ENCODE data around the gene GRIPAP1.

GRIPAP1 gene

GRCh38 chrX:48958635-48959094 lies 43.4 kb downstream of the GRIPAP1 start:
- no peak for DNase-seq (ENCODE audit: low read depth)

DNA sequence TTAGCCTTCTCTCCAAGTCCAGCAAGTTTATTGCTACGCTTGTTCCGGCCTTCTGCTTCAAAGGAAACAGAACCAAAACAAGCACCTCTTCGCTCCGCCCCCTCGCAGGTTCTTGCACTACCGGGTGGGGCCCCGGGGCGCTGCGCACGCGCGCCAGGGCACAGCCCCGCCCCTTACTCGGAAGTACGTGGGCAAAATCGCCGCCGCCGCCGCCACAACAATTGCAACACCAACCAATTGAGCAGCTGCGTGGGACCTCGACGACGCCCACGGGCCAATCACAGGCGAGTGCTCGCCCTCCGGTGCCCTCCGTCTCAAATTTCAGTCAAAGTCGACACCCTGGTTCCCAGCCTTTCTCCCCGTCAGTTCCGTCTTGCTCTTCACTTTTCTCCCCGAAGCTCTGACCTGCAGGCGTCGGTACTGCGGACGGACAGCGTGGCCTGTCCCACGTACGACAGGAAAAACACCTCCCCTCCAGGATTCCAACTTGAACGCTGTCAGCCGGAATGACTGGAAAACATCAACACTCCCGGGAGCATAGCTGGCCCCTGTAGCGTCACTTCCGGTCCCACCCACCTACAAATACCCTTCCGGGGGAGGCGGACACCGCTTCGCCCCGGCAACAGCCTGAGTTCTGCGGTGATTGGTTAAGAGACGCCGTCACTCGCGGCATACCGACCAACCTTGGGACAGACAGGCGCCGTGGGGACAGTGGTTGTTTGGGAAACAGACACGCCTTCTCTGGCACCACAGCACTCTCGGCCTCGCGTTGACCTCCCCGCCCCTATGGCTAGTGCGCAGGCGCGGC lies 44.0 kb downstream of the GRIPAP1 start:
- DNase-seq (ENCODE audit: low read depth): peak; percentile 85

GRCh38 chrX:48957477-48957826 lies 44.6 kb downstream of the GRIPAP1 start, which contains the start of gene OTUD5:
TSS of gene OTUD5 (minus strand) at chrX:48957607. CDS start at chrX:48957570, 37 bp downstream.
- DNase-seq (ENCODE audit: low read depth): peak; percentile 60

DNA sequence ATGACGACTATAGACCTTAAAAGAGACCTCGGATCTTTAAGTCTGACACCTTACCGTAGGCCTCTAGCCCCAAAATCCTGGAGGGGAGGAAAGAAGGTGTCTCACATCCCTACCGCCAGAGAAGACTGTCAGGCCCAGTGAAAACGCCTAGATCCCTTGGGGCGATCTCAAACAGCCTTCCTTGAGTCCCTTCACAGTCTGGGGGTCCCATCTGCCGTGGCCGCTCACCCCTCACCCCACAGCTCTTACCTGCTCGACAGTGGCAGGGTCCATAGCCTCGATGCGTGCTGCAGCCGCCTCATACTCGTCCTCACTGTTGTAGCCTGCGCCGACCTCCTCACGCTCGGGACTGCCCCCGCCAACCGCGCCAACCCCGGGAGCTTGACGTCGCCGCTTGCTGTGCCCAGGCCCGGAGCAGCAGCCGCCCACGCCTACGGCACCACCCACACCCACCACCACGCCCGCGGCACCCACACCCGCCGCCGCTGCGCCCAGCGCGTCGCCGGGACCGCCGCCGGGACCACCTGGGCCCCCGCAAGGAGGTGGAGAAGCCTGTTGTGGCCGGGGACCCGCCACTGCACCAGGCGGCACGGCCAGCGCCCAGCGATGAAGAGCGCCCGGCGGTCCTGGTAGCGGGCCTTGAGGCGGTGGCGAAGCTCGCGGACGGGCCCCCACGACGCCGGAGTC lies 45.2 kb downstream of the GRIPAP1 start:
- no peak for DNase-seq (ENCODE audit: low read depth)

DNA sequence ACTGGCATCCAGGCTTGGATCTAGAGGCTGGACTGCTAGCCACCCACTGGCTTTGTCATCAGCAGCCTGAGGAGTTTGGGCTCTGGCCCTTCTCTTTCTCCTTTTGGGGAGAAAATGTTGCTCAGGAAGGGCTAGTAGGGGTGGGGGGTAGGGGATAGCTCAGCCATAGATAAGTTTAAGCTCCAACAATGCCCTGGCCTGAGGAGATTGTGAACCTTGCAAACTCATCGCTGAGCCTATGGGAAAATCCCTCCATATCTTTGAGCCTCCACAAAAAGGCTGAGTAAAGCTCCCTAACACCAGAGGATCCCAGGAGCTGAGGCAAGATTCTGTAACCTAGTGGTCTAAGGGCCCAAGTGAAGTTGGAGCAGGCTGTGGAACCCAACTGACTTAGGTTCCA lies 53.5 kb downstream of the GRIPAP1 start:
- no peak for DNase-seq (ENCODE audit: low read depth)

DNA sequence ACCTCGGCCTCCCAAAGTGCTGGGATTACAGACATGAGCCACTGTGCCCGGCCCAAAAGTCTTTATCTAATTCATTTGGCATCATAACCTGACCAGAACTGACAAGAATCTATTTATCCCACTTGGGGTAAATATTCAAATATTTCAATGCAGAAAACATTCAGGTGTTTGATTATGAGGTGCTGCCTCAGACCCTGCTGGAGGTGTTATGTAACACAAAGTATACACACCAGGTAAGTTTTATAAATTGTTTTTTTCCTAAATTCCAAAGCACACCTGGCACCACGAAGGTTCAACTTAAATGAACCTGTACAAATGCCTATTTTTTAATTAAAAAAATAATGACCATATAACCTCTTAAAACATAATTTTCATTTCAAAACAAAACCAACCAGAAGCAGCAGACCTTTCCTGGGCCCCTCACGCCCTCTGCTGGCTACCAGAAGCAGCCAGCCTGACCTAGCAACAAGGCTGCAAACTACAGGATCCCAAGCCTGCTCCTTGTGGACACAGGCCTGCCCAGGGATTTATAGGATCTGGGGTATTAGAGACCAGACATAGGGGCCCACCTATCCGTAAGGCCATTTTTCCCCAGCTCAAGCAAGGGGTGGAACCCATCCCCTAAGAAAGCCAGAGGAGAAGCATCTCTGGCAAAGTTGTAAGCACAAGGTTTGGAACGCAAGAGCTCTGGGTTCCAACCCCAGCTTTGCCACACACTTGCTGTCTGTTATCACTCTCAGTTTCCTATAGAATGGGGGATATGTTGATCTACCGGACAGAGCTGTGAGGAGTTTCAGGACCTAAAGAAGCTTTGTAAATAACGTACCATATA lies 56.3 kb downstream of the GRIPAP1 start:
- DNase-seq (ENCODE audit: low read depth): no peak

DNA sequence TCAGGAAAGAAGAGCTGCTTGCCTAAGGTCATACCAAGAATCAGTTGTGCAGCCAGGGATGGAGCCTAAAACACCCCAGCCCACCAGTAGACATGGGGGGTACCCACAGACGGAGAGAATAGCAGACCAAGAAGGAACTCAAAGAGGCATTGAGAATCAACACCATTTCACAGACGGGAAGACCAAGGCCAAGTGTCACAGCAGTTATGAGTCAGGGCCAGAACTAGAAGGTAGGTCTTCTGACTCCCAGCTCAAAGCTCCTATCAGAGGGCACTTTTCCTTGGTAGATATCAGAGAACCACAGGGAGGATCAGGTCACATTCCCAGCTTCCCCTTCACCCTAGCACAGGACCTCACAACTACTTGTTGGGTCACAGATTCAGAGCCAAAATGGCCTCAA lies 59.2 kb downstream of the GRIPAP1 start:
- no peak for DNase-seq (ENCODE audit: low read depth)

DNA sequence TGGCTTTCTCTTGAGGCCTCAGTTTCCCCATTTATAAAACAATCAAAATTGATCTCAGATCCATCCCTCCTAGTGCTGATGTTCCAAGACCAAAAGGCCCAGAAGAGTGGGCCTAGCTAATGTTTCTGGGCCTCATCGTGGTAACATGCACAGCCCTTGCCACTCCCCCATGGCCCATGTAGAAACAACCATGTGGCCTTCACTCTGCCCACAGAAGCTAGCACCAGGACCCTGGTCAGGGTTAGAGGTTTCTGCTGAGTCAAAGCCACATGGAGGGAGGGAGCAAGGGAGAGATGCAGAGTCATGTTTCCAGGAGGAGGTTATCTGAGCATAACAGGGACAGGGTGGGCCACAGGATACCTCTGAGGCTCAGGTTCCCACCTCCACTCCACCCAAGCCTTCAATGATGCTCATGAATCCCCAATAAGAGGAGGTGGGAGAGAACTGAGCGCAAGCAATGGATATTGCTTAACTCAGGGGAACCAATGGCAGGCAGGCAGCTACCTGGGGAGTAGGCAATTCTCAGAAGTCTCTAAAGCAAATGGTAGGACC lies 61.6 kb downstream of the GRIPAP1 start:
- no peak for DNase-seq (ENCODE audit: low read depth)

GRCh38 chrX:48939524-48940228 lies 62.4 kb downstream of the GRIPAP1 start:
- DNase-seq (ENCODE audit: low read depth): no peak

DNA sequence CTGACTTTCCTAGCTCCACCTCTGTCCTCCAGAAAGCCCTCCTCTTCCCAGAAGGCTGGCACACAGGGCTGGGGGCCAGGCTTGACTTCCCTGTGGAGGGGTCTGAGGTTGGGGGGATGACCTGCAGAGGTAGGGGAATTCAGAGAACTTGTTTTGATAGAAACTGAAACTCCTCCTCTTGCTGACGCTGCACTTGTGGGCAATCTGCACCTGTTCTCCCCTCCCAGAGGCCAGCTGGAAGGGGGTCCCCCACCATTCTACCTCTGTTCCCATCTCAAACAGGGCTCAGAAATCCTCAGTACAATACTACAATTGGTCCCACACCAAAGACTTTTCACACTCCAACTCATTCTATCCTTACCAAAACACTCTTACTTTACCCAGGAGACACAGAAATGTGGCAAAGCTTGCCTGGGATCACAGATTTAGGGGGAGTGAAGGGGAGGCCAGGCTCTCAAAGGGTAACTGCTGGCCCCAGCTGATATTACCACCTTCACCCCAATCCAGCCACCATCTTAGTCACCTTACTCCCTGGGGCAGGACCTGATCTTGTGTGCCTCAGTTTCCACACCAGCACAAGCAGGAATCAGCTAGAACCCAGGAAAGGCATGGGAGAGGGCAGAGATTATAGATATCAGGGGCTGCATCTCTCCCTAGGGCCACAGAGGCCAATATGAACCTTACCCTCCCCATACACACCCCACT lies 63.2 kb downstream of the GRIPAP1 start:
- DNase-seq (ENCODE audit: low read depth): no peak

GRCh38 chrX:48937054-48937907 lies 64.8 kb downstream of the GRIPAP1 start:
- peak; percentile 68 for DNase-seq (ENCODE audit: low read depth)

GRCh38 chrX:48936429-48937053 lies 65.5 kb downstream of the GRIPAP1 start:
- DNase-seq (ENCODE audit: low read depth): no peak

DNA sequence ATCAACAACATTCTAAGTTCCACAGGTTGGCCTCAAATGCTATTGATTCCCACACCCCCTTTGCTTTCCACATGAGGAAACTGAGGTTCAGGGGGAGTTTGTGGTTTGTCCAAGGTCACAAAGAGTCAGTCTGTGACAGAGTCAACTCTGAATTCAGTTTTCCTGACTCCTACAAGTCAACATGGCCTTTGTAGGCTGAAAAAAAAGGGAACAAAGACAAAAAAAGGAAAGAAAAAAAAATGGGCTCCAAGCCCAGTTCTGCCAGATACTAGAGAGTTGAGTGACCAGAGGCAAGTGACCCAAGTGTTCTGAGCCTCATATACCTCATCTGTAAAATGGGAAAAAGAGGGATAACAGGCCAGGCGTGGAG lies 66.8 kb downstream of the GRIPAP1 start:
- DNase-seq (ENCODE audit: low read depth): no peak

DNA sequence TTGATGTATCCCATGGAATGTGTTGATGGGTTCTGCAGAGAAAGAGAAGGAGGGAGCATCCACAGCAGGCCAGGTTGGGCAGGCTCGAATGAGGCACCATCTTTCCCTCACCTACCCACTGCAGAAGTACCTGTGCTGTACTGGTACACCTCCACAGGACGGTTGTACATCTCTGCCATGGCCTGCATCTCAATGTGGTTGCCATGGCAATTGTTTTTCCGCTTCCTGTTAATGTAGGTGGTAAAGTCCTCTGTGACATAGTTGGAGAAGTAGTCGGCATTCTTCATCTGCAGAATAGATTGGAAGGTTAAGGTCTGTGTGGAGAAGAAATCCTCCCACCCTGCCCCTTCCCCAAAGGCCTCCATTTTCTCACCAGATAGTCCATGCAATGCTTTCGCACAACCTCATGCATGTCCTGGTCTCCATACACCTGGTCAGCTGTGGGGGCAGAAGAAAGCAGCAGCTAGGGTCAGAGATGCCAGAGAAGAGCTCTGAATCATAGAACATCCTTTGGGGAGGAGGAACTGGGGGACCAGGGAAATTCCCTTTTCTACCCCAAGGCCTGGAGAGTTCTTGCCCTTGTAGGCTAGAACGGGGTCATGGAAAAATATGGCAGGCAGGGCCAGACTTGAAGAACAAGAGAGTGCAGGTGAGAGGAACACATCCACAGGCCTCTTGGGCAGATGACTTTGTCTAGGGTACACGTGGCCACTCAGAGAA lies 67.3 kb downstream of the GRIPAP1 start:
- no peak for DNase-seq (ENCODE audit: low read depth)

GRCh38 chrX:48933757-48934156 lies 68.3 kb downstream of the GRIPAP1 start:
- no peak for DNase-seq (ENCODE audit: low read depth)

- no peak for DNase-seq (ENCODE audit: low read depth)
Measured at GRCh38 chrX:48927736-48928382, 74.2 kb downstream of the GRIPAP1 start.

GRCh38 chrX:48927123-48927522 lies 74.9 kb downstream of the GRIPAP1 start:
- no peak for DNase-seq (ENCODE audit: low read depth)

- DNase-seq (ENCODE audit: low read depth): no peak
Measured at GRCh38 chrX:48924270-48924669, 77.8 kb downstream of the GRIPAP1 start.

Data from stimulated activated CD8-positive, alpha-beta memory T cell treated with anti-CD3 and anti-CD28 coated beads, Interleukin-12 subunit alpha, Interleukin-12 subunit beta, amount 100 ng/mL, for 1 hour (primary cell).